H1 (cell line): ENCODE measurements around the gene CHSY1. TPM values are rescaled to one million over a fixed set of nuclear protein-coding genes. Genes with fewer than 3 reads are reported as not detected.

Source experiments
- CTCF ChIA-PET: fragments of 300-600 bp; sonication (Branson Sonifier 250); formaldehyde crosslinking; loops from one replicate; lab custom pipeline; 2021; ENCODE audit not compliant: partially characterized antibody; lab: Charles Lee
- POLR2A ChIA-PET: fragments of 300-600 bp; sonication (Branson Sonifier 250); formaldehyde crosslinking; loops from one replicate; lab custom pipeline; 2021; ENCODE audit warnings: inconsistent platforms; ENCODE audit not compliant: partially characterized antibody; lab: Charles Lee
- DNase-seq, 2 experiments: peaks; one replicate each; pipeline versions ENCODE4 v3.0.0 to v3.0.0-alpha.2; 2010 to 2022; ENCODE audit warnings: low spot score in 2 of 2, low read depth in 1 of 2, mixed read lengths in 1 of 2
- FAIRE-seq: peaks from 2 replicates; lab custom pipeline; 2011; peaks lifted over from hg19 to GRCh38; lab: Jason Lieb, UNC
- H2AFZ ChIP-seq: 2 replicates; pipeline ENCODE4 v1.8.1; 2012; ENCODE audit warnings: low read length, inconsistent platforms
- H2AK5ac ChIP-seq: 2 replicates; pipeline ENCODE4 v1.6.1; 2013; ENCODE audit warnings: low read depth, low read length
- H2BK120ac ChIP-seq: replicated peaks from 2 replicates; pipeline ENCODE3; 2013; ENCODE audit warnings: low read depth, low read length, inconsistent platforms
- H2BK12ac ChIP-seq: 2 replicates; pipeline ENCODE4 v1.6.1; 2013; ENCODE audit warnings: low read depth, low read length
- H2BK15ac ChIP-seq: 2 replicates; pipeline ENCODE4 v1.6.1; 2013; ENCODE audit warnings: low read length
- H2BK20ac ChIP-seq: 2 replicates; pipeline ENCODE4 v1.6.1; 2013; ENCODE audit warnings: low read length
- H2BK5ac ChIP-seq: 2 replicates; pipeline ENCODE4 v1.6.1; 2013; ENCODE audit warnings: low read depth, low read length
- H3K14ac ChIP-seq: 2 replicates; pipeline ENCODE4 v1.6.1; 2013; ENCODE audit warnings: inconsistent platforms; ENCODE audit not compliant: insufficient read length
- H3K18ac ChIP-seq: 2 replicates; pipeline ENCODE4 v1.6.1; 2013; ENCODE audit warnings: low read length; ENCODE audit errors: extremely low read depth
- H3K23ac ChIP-seq: 2 replicates; pipeline ENCODE4 v1.6.1; 2013; ENCODE audit warnings: inconsistent platforms; ENCODE audit not compliant: insufficient read length
- H3K23me2 ChIP-seq: 2 replicates; pipeline ENCODE4 v1.6.1; 2013; ENCODE audit warnings: low read depth, low read length
- H3K27ac ChIP-seq: 2 replicates; pipeline ENCODE4 v1.6.1; 2011; ENCODE audit warnings: low read depth, low read length, inconsistent platforms
- H3K27me3 ChIP-seq, 4 experiments: replicated peaks in 1 of 4; 1 replicate in 1 of 4; 2 replicates in 3 of 4; pipeline versions ENCODE4 v1.6.1 to v1.8.1; 2011 to 2013; ENCODE audit warnings: low read length in 3 of 4, mild to moderate bottlenecking in 3 of 4, inconsistent platforms in 2 of 4, mixed read lengths in 2 of 4, moderate library complexity in 1 of 4; ENCODE audit not compliant: control insufficient read depth in 3 of 4, insufficient read depth in 3 of 4; ENCODE audit errors: extremely low read depth in 1 of 4
- H3K36me3 ChIP-seq, 4 experiments: 2 replicates each; pipeline versions ENCODE4 v1.6.1 to v1.8.1; 2011 to 2013; ENCODE audit warnings: mild to moderate bottlenecking in 4 of 4, low read length in 3 of 4, moderate library complexity in 2 of 4, control low read depth in 1 of 4, inconsistent platforms in 1 of 4; ENCODE audit not compliant: insufficient read depth in 4 of 4, control insufficient read depth in 2 of 4
- H3K4ac ChIP-seq: replicated peaks from 2 replicates; pipeline ENCODE3; 2013; ENCODE audit warnings: low read length, low read depth, mixed read lengths, inconsistent platforms; ENCODE audit not compliant: insufficient read length
- H3K4me1 ChIP-seq, 4 experiments: replicated peaks in 1 of 4; 1 replicate in 1 of 4; 2 replicates in 3 of 4; pipeline versions ENCODE4 v1.6.1 to v1.8.1; 2011 to 2013; ENCODE audit warnings: low read length in 3 of 4, inconsistent platforms in 2 of 4, mixed read lengths in 1 of 4; ENCODE audit not compliant: insufficient read depth in 4 of 4, control insufficient read depth in 3 of 4
- H3K4me2 ChIP-seq, 2 experiments: 2 replicates each; pipeline versions ENCODE4 v1.6.1 to v1.8.1; 2011 to 2013; ENCODE audit warnings: low read depth in 2 of 2, low read length in 2 of 2, control low read depth in 1 of 2, inconsistent platforms in 1 of 2, mild to moderate bottlenecking in 1 of 2; ENCODE audit not compliant: insufficient read depth in 1 of 2
- H3K4me3 ChIP-seq, 4 experiments: fragments of 200-600, 300-600 bp in 1 of 4; sonication (generic), shearing (Covaris generic), sonication (Bioruptor Twin) in 1 of 4; 2 replicates each; pipeline versions ENCODE4 v1.5.1 to v1.8.1; 2011 to 2016; ENCODE audit warnings: low read length in 4 of 4, low read depth in 3 of 4, control low read depth in 2 of 4, inconsistent platforms in 2 of 4, mild to moderate bottlenecking in 2 of 4, mixed read lengths in 1 of 4, moderate library complexity in 1 of 4; ENCODE audit not compliant: insufficient read depth in 2 of 4; ENCODE audit errors: extremely low read depth in 1 of 4
- H3K56ac ChIP-seq: replicated peaks from 2 replicates; pipeline ENCODE3; 2013; ENCODE audit warnings: low read depth, mild to moderate bottlenecking, mixed read lengths, low read length, inconsistent platforms; ENCODE audit not compliant: insufficient read length
- H3K79me1 ChIP-seq: 2 replicates; pipeline ENCODE4 v1.6.1; 2013; ENCODE audit warnings: low read depth, low read length, control low read depth
- H3K79me2 ChIP-seq, 2 experiments: 2 replicates each; pipeline versions ENCODE4 v1.6.1 to v1.8.1; 2012 to 2013; ENCODE audit warnings: low read length in 2 of 2, mild to moderate bottlenecking in 2 of 2, inconsistent platforms in 1 of 2; ENCODE audit not compliant: insufficient read depth in 2 of 2, control insufficient read depth in 1 of 2
- H3K9ac ChIP-seq, 4 experiments: replicated peaks in 1 of 4; 1 replicate in 1 of 4; 2 replicates in 3 of 4; pipeline versions ENCODE4 v1.6.1 to v1.8.1; 2011 to 2013; ENCODE audit warnings: low read depth in 3 of 4, low read length in 3 of 4, control low read depth in 2 of 4, mild to moderate bottlenecking in 2 of 4, moderate library complexity in 2 of 4, inconsistent platforms in 1 of 4; ENCODE audit errors: extremely low read depth in 1 of 4
- H3K9me3 ChIP-seq, 2 experiments: 2 replicates each; pipeline versions ENCODE4 v1.6.1 to v1.8.1; 2012 to 2013; ENCODE audit warnings: mild to moderate bottlenecking in 2 of 2, moderate library complexity in 2 of 2, control low read depth in 1 of 2, inconsistent platforms in 1 of 2, low read depth in 1 of 2, low read length in 1 of 2, mixed read lengths in 1 of 2; ENCODE audit not compliant: insufficient read depth in 2 of 2
- H4K20me1 ChIP-seq, 2 experiments: replicated peaks in 1 of 2; 2 replicates each; pipeline versions ENCODE3 to v1.8.1; 2011 to 2013; ENCODE audit warnings: inconsistent platforms in 2 of 2, low read length in 2 of 2, mild to moderate bottlenecking in 1 of 2; ENCODE audit not compliant: insufficient read depth in 2 of 2, control insufficient read depth in 1 of 2
- H4K5ac ChIP-seq: 2 replicates; pipeline ENCODE4 v1.6.1; 2013; ENCODE audit warnings: low read length, low read depth, mixed read lengths, inconsistent platforms; ENCODE audit not compliant: insufficient read length
- H4K8ac ChIP-seq: 2 replicates; pipeline ENCODE4 v1.8.0; 2013; ENCODE audit warnings: mild to moderate bottlenecking, moderate library complexity, low read length, inconsistent platforms; ENCODE audit not compliant: insufficient read depth; ENCODE audit errors: extremely low read depth
- H4K91ac ChIP-seq: replicated peaks from 2 replicates; pipeline ENCODE3; 2013; ENCODE audit warnings: low read length, mixed read lengths, inconsistent platforms; ENCODE audit not compliant: insufficient read length
- BCL11A ChIP-seq, 2 experiments: IDR thresholded peaks; one replicate each; pipeline ENCODE4 v1.6.1; 2011; ENCODE audit warnings: low read depth in 2 of 2, low read length in 2 of 2, mild to moderate bottlenecking in 2 of 2
- FOSL1 ChIP-seq: IDR thresholded peaks from 2 replicates; pipeline ENCODE4 v1.6.1; 2011; ENCODE audit warnings: mild to moderate bottlenecking, low read depth, low read length, moderate library complexity; ENCODE audit not compliant: insufficient read depth
- JUND ChIP-seq: IDR thresholded peaks from 2 replicates; pipeline ENCODE4 v1.6.1; 2011; ENCODE audit warnings: mild to moderate bottlenecking, improper control_type of control experiment, low read length
- KDM4A ChIP-seq: IDR thresholded peaks from one replicate; pipeline ENCODE4 v1.7.1; 2012; ENCODE audit warnings: low read depth, mild to moderate bottlenecking, moderate library complexity, low read length, inconsistent platforms; ENCODE audit not compliant: severe bottlenecking
- WGBS, 2 experiments: shearing (Covaris generic) in 1 of 2; methylation state at CpG; one replicate each; pipeline versions ENCODE4 v1.1.6 to v1.1.7; 2013 to 2015; ENCODE audit warnings: low lambda C conversion rate in 2 of 2, mixed read lengths in 2 of 2, inconsistent platforms in 1 of 2, low coverage in 1 of 2, missing lambda C conversion rate in 1 of 2; ENCODE audit not compliant: insufficient replicate concordance in 2 of 2, insufficient coverage in 1 of 2, insufficient read length in 1 of 2; ENCODE audit errors: extremely low coverage in 1 of 2, missing lambda C conversion rate in 1 of 2; 5-methylcytosine and 5-hydroxymethylcytosine counted together
- polyA plus RNA-seq, 7 experiments: library from polyadenylated mRNA; depleted of rRNA in 3 of 7; stranded (reverse) in 5 of 7; unstranded in 2 of 7; fragments of >200 nt in 5 of 7; fragments of 200-250 nt in 2 of 7; gene quantifications; 1 replicate in 5 of 7; 2 replicates in 1 of 7; 4 replicates in 1 of 7; pipeline versions ENCODE4 v1.2.1 to v1.2.3, GENCODE V29; 2011 to 2013; ENCODE audit warnings: missing spikeins in 2 of 7, mixed read lengths in 2 of 7
- total RNA-seq: library from RNA; stranded (reverse); fragmentation: NEBNext Ultra II Directional; extraction: Animal tissue kit (Norgen Biotek cat#: 25700); gene quantifications from 2 replicates; pipeline ENCODE4 v1.2.1, GENCODE V29; 2021
- TF ChIP-seq, protein P1 (sequence below): IDR thresholded peaks from 2 replicates; pipeline ENCODE4 v1.6.1; 2012; ENCODE audit warnings: inconsistent platforms

Gene CHSY1
- total and polyA plus RNA-seq, 2 of the 8 experiments (the other 6 are each of a cell fraction or from before 2014, with no cell fraction given), result 24.9 to 60.7 TPM

GRCh38 chr15:101203607-101204189, 48.1 kb downstream of the CHSY1 start:
- no peaks in the 10 kb centered on the region for H3K27me3 ChIP-seq
- H4K5ac ChIP-seq, result no peak overlapping the region
- H2BK15ac ChIP-seq, result no peak overlapping the region
- 90% methylated on average over 7 of the region's 7 CpGs; no CpG with 5 or more reads in 1 of the 2 experiments for WGBS, 2 experiments
- H3K18ac ChIP-seq, result no peak overlapping the region
- no peak overlapping the region for H3K56ac ChIP-seq
- H4K91ac ChIP-seq, result no peak overlapping the region
- FAIRE-seq (no peak), DNase-seq (no peak)
- ChIA-PET CTCF (interaction anchor here (2.6 kb wide), 1 partner anchor 11 kb away, joined by 9 read pairs; no protein-coding TSS in a partner anchor), POLR2A (no interaction called here)
- no peaks in the 10 kb centered on the region for H3K36me3 ChIP-seq
- TF ChIP-seq, protein P1, sequence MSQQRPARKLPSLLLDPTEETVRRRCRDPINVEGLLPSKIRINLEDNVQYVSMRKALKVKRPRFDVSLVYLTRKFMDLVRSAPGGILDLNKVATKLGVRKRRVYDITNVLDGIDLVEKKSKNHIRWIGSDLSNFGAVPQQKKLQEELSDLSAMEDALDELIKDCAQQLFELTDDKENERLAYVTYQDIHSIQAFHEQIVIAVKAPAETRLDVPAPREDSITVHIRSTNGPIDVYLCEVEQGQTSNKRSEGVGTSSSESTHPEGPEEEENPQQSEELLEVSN, result no peak
- TF ChIP-seq FOSL1 (no peak), KDM4A (no peak), BCL11A (IDR thresholded peaks at IDR 0.05; ENCODE audit: low read depth in 2 of 2, low read length in 2 of 2) (no peak), JUND (no peak)
- H4K20me1 ChIP-seq, result peaks cover 13 to 24% of the 10 kb centered on the region in 2 experiments
- H3K23ac ChIP-seq, result no peak overlapping the region
- H3K79me2 ChIP-seq, result peaks cover 9 to 91% of the 10 kb centered on the region in 2 experiments; a peak in 3 of 4 replicates
- no peak overlapping the region for H2BK20ac ChIP-seq
- no peak overlapping the region for H3K4me2 ChIP-seq
- H3K4me1 ChIP-seq, result peaks cover 7 to 26% (median 12%) of the 10 kb centered on the region in 4 experiments
- H2BK12ac ChIP-seq, result no peak overlapping the region
- H2AK5ac ChIP-seq, result no peak overlapping the region
- no peak overlapping the region for H3K9ac ChIP-seq
- no peaks in the 10 kb centered on the region for H3K9me3 ChIP-seq
- H3K23me2 ChIP-seq, result no peaks in the 10 kb centered on the region
- no peak overlapping the region for H2BK120ac ChIP-seq
- peaks cover 12% of the 10 kb centered on the region for H3K79me1 ChIP-seq
- H2AFZ ChIP-seq, result no peak overlapping the region
- H3K27ac ChIP-seq, result no peak overlapping the region
- no peak overlapping the region for H3K4me3 ChIP-seq
- no peak overlapping the region for H3K14ac ChIP-seq
- no peak overlapping the region for H4K8ac ChIP-seq
- no peak overlapping the region for H2BK5ac ChIP-seq
- H3K4ac ChIP-seq, result no peak overlapping the region
